Measurements from ENCODE around the gene ZNF793. TPM values are rescaled to one million over a fixed set of nuclear protein-coding genes. Genes with fewer than 3 reads are reported as not detected.

Gene ZNF793
- total and polyA plus RNA-seq, 11 donors: 2.8 to 7.9 (median 5.9) TPM

- TF ChIP-seq POLR2A (IDR thresholded peaks at IDR 0.05) (no peak), CTCF (IDR thresholded peaks at IDR 0.05) (no peak)
Measured at GRCh38 chr19:37583340-37583739, 76.6 kb downstream of the ZNF793 start.

More at GRCh38 chr19:37583340-37583739, 76.6 kb downstream of the ZNF793 start:
- intact Hi-C loops (cut with DNase I): no loop called here
- peaks cover 0 to 66% (median 47%) of the 10 kb centered on the region in 9 donors for H3K36me3 ChIP-seq
- no peaks in the 10 kb centered on the region for H3K27me3 ChIP-seq
- 65 to 72% (median 66%) methylated on average over 2 of the region's 2 CpGs for WGBS, 4 donors
- H3K27ac ChIP-seq: no peak overlapping the region
- DNase-seq (no peak), ATAC-seq (no peak)
- peaks cover 0 to 88% (median 36%) of the 10 kb centered on the region in 12 donors for H3K9me3 ChIP-seq
- no peak overlapping the region for H3K4me3 ChIP-seq
- no peaks in the 10 kb centered on the region for H3K4me1 ChIP-seq

Other genes starting within 250 kb of the ZNF793 start
- 1 to 10 TPM; 3.9 to 9.3 (median 6.1) TPM for gene ZNF527, start 135.8 kb upstream of the ZNF793 start, total RNA-seq
- 1 to 10 TPM; 4.0 to 5.3 TPM for gene ZNF527, start 135.8 kb upstream of the ZNF793 start, polyA plus RNA-seq
- 1 to 10 TPM; 5.4 to 8.0 (median 6.1) TPM for gene ZNF569, start 39.5 kb upstream of the ZNF793 start, total RNA-seq
- gene ZNF569, start 39.5 kb upstream of the ZNF793 start, polyA plus RNA-seq: 1 to 10 TPM; 2.6 to 4.4 TPM
- 10 to 100 TPM in 1 of 9 donors, 1 to 10 TPM in 8; 5.3 to 11.4 (median 7.0) TPM for gene ZNF570, start 37.6 kb upstream of the ZNF793 start, total RNA-seq
- gene ZNF570, start 37.6 kb upstream of the ZNF793 start, polyA plus RNA-seq: 1 to 10 TPM; 2.6 to 4.4 TPM
- 1 to 10 TPM; 2.1 to 3.3 (median 2.7) TPM for gene ZNF571, start 87.9 kb downstream of the ZNF793 start, total RNA-seq
- 1 to 10 TPM; 1.3 to 1.8 TPM for gene ZNF571, start 87.9 kb downstream of the ZNF793 start, polyA plus RNA-seq
- gene ZNF540, start 87.9 kb downstream of the ZNF793 start, total RNA-seq: 1 to 10 TPM; 1.4 to 8.2 (median 5.0) TPM
- 1 to 10 TPM; 3.8 to 5.0 TPM for gene ZNF540, start 87.9 kb downstream of the ZNF793 start, polyA plus RNA-seq
- gene ZFP30, start 148.5 kb downstream of the ZNF793 start, total RNA-seq: 10 to 100 TPM in 1 of 9 donors, 1 to 10 TPM in 8; 3.8 to 12.5 (median 7.5) TPM
- 1 to 10 TPM; 3.4 to 3.6 TPM for gene ZFP30, start 148.5 kb downstream of the ZNF793 start, polyA plus RNA-seq
- gene ZNF607, start 212.8 kb downstream of the ZNF793 start, total RNA-seq: 1 to 10 TPM; 4.5 to 7.9 (median 6.0) TPM
- gene ZNF607, start 212.8 kb downstream of the ZNF793 start, polyA plus RNA-seq: 1 to 10 TPM; 1.8 to 3.0 TPM